SK-N-SH treated with all-trans-retinoic acid at 6 μM for 48 hours (cell line): ENCODE results near the gene PILRB.

Experiments
- ATAC-seq: fragments of 200-7000 bp; cut with Tn5 transposase; 3 replicates; pipeline ENCODE4 v1.9.1; 2020; ENCODE audit warnings: mild to moderate bottlenecking, moderate library complexity
- ARNTL ChIP-seq: fragments of 450-650 bp; formaldehyde crosslinking; IDR thresholded peaks from 2 replicates; pipeline ENCODE4 v1.5.0; 2020; ENCODE audit warnings: low read depth, mild to moderate bottlenecking, moderate library complexity, borderline replicate concordance
- BACH2 ChIP-seq: fragments of 250-450 bp; sonication (Bioruptor Pico); IDR thresholded peaks from 2 replicates; pipeline ENCODE4 v1.9.0; 2021; ENCODE audit warnings: mild to moderate bottlenecking, borderline replicate concordance
- CSDC2 ChIP-seq: fragments of 250-450 bp; sonication (Bioruptor Pico); IDR thresholded peaks from 2 replicates; pipeline ENCODE4 v1.5.0; 2020; ENCODE audit warnings: mild to moderate bottlenecking, moderate library complexity
- ESRRG ChIP-seq: fragments of 250-450 bp; sonication (Bioruptor Pico); IDR thresholded peaks from 2 replicates; pipeline ENCODE4 v1.6.1; 2021; ENCODE audit warnings: mild to moderate bottlenecking
- GLIS3 ChIP-seq: fragments of 250-450 bp; sonication (Bioruptor Pico); IDR thresholded peaks from 2 replicates; pipeline ENCODE4 v1.5.0; 2020; ENCODE audit warnings: mild to moderate bottlenecking, moderate library complexity
- ISL1 ChIP-seq: fragments of 250-450 bp; sonication (Bioruptor Pico); IDR thresholded peaks from 2 replicates; pipeline ENCODE4 v2.1.2; 2022; ENCODE audit warnings: mild to moderate bottlenecking, moderate library complexity
- OSR1 ChIP-seq: fragments of 250-450 bp; sonication (Bioruptor Pico); IDR thresholded peaks from 2 replicates; pipeline ENCODE4 v1.8.0; 2022; ENCODE audit warnings: moderate library complexity, mild to moderate bottlenecking, inconsistent platforms
- PATZ1 ChIP-seq: fragments of 250-450 bp; sonication (Bioruptor Pico); IDR thresholded peaks from 2 replicates; pipeline ENCODE4 v1.8.0; 2020; ENCODE audit warnings: mild to moderate bottlenecking, moderate library complexity, borderline replicate concordance
- RARB ChIP-seq: fragments of 250-450 bp; sonication (Bioruptor Pico); IDR thresholded peaks from 2 replicates; pipeline ENCODE4 v1.8.0; 2021; ENCODE audit warnings: mild to moderate bottlenecking, moderate library complexity
- SNAI2 ChIP-seq: fragments of 250-450 bp; sonication (Bioruptor Pico); IDR thresholded peaks from 2 replicates; pipeline ENCODE4 v1.5.0; 2020; ENCODE audit warnings: mild to moderate bottlenecking, moderate library complexity
- TCF4 ChIP-seq: fragments of 250-450 bp; sonication (Bioruptor Pico); IDR thresholded peaks from 2 replicates; pipeline ENCODE4 v1.8.0; 2021; ENCODE audit warnings: mild to moderate bottlenecking, moderate library complexity, borderline replicate concordance
- TOX ChIP-seq: fragments of 250-450 bp; sonication (Bioruptor Pico); IDR thresholded peaks from 2 replicates; pipeline ENCODE4 v1.8.0; 2021; ENCODE audit warnings: mild to moderate bottlenecking, moderate library complexity, borderline replicate concordance
- ZC3H10 ChIP-seq: fragments of 250-450 bp; sonication (Bioruptor Pico); IDR thresholded peaks from 2 replicates; pipeline ENCODE4 v1.5.1; 2021; ENCODE audit warnings: mild to moderate bottlenecking, moderate library complexity
- ZFP3 ChIP-seq: fragments of 250-450 bp; sonication (Bioruptor Pico); IDR thresholded peaks from 2 replicates; pipeline ENCODE4 v1.5.0; 2020; ENCODE audit warnings: mild to moderate bottlenecking, moderate library complexity
- ZFP30 ChIP-seq: fragments of 450-650 bp; formaldehyde crosslinking; IDR thresholded peaks from 2 replicates; pipeline ENCODE4 v1.5.0; 2022; ENCODE audit warnings: mild to moderate bottlenecking, moderate library complexity
- ZNF565 ChIP-seq: fragments of 450-650 bp; formaldehyde crosslinking; conservative IDR thresholded peaks from 2 replicates; pipeline ENCODE4 v1.5.0; 2020; ENCODE audit warnings: low read depth, mild to moderate bottlenecking, moderate library complexity
- ZNF70 ChIP-seq: fragments of 450-650 bp; formaldehyde crosslinking; IDR thresholded peaks from 2 replicates; pipeline ENCODE4 v1.5.0; 2020; ENCODE audit warnings: mild to moderate bottlenecking, moderate library complexity
- ZNF8 ChIP-seq: fragments of 450-650 bp; formaldehyde crosslinking; IDR thresholded peaks from 2 replicates; pipeline ENCODE4 v1.5.0; 2020; ENCODE audit warnings: mild to moderate bottlenecking, moderate library complexity
- TF ChIP-seq, protein P1 (sequence below): fragments of 250-450 bp; sonication (Bioruptor Pico); IDR thresholded peaks from 2 replicates; pipeline ENCODE4 v1.5.0; 2020; ENCODE audit warnings: mild to moderate bottlenecking, moderate library complexity
- TF ChIP-seq, protein P2 (sequence below): fragments of 250-450 bp; sonication (Bioruptor Pico); IDR thresholded peaks from 2 replicates; pipeline ENCODE4 v1.8.0; 2021; ENCODE audit warnings: low read depth, mild to moderate bottlenecking, moderate library complexity, borderline replicate concordance
- TF ChIP-seq, protein P3 (sequence below): fragments of 250-450 bp; sonication (Bioruptor Pico); IDR thresholded peaks from 2 replicates; pipeline ENCODE4 v1.5.1; 2021; ENCODE audit warnings: mild to moderate bottlenecking, moderate library complexity

The PILRB gene

DNA sequence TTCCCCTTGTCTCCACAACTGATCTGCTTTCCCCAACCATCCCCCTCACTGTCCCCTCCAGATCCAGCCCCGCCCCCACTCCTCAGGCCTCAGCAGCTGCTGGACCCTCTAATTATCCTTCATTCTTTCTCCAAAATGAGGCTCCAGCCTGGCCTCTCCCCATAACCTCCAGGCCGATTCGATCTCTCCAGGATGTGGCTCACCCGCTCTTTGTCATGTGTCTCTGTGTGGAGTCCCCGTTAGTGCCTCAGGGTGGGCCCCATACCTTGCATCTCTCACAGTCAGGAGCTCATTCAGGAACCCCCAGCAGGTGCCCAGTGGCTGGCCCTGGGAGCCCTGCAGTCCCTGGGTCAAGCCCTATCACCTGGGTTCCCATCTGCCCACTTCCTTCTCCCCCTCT lies 16.7 kb downstream of the PILRB start:
- no peak for ATAC-seq

GRCh38 chr7:100376066-100376465 lies 18.1 kb downstream of the PILRB start:
- no peak for ATAC-seq
- TF ChIP-seq ZNF8 (CRISPR knock-in tag) = no peak
- TF ChIP-seq ZNF565 (CRISPR knock-in tag) = no peak
- TF ChIP-seq ARNTL (CRISPR knock-in tag) = no peak
- no peak for TF ChIP-seq ISL1
- no peak for TF ChIP-seq OSR1
- TF ChIP-seq, protein P1, sequence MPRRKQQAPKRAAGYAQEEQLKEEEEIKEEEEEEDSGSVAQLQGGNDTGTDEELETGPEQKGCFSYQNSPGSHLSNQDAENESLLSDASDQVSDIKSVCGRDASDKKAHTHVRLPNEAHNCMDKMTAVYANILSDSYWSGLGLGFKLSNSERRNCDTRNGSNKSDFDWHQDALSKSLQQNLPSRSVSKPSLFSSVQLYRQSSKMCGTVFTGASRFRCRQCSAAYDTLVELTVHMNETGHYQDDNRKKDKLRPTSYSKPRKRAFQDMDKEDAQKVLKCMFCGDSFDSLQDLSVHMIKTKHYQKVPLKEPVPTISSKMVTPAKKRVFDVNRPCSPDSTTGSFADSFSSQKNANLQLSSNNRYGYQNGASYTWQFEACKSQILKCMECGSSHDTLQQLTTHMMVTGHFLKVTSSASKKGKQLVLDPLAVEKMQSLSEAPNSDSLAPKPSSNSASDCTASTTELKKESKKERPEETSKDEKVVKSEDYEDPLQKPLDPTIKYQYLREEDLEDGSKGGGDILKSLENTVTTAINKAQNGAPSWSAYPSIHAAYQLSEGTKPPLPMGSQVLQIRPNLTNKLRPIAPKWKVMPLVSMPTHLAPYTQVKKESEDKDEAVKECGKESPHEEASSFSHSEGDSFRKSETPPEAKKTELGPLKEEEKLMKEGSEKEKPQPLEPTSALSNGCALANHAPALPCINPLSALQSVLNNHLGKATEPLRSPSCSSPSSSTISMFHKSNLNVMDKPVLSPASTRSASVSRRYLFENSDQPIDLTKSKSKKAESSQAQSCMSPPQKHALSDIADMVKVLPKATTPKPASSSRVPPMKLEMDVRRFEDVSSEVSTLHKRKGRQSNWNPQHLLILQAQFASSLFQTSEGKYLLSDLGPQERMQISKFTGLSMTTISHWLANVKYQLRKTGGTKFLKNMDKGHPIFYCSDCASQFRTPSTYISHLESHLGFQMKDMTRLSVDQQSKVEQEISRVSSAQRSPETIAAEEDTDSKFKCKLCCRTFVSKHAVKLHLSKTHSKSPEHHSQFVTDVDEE (CRISPR knock-in tag) = no peak
- no peak for TF ChIP-seq BACH2 (CRISPR knock-in tag)
- TF ChIP-seq, protein P2, sequence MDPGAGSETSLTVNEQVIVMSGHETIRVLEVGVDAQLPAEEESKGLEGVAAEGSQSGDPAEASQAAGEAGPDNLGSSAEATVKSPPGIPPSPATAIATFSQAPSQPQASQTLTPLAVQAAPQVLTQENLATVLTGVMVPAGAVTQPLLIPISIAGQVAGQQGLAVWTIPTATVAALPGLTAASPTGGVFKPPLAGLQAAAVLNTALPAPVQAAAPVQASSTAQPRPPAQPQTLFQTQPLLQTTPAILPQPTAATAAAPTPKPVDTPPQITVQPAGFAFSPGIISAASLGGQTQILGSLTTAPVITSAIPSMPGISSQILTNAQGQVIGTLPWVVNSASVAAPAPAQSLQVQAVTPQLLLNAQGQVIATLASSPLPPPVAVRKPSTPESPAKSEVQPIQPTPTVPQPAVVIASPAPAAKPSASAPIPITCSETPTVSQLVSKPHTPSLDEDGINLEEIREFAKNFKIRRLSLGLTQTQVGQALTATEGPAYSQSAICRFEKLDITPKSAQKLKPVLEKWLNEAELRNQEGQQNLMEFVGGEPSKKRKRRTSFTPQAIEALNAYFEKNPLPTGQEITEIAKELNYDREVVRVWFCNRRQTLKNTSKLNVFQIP (CRISPR knock-in tag) = no peak
- no peak for TF ChIP-seq SNAI2 (CRISPR knock-in tag)
- TF ChIP-seq, protein P3, sequence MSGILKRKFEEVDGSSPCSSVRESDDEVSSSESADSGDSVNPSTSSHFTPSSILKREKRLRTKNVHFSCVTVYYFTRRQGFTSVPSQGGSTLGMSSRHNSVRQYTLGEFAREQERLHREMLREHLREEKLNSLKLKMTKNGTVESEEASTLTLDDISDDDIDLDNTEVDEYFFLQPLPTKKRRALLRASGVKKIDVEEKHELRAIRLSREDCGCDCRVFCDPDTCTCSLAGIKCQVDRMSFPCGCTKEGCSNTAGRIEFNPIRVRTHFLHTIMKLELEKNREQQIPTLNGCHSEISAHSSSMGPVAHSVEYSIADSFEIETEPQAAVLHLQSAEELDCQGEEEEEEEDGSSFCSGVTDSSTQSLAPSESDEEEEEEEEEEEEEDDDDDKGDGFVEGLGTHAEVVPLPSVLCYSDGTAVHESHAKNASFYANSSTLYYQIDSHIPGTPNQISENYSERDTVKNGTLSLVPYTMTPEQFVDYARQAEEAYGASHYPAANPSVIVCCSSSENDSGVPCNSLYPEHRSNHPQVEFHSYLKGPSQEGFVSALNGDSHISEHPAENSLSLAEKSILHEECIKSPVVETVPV = no peak

More for the DNA sequence above, 16.7 kb downstream of the PILRB start:
- TF ChIP-seq, protein P1 (CRISPR knock-in tag) = no peak
- TF ChIP-seq TOX (CRISPR knock-in tag) (no peak), ZNF8 (CRISPR knock-in tag) (no peak), ISL1 (no peak), OSR1 (no peak), CSDC2 (CRISPR knock-in tag) (no peak), RARB (CRISPR knock-in tag) (no peak), ARNTL (CRISPR knock-in tag) (no peak), SNAI2 (CRISPR knock-in tag) (no peak), ZFP3 (CRISPR knock-in tag) (no peak), ZNF565 (CRISPR knock-in tag) (no peak), ZC3H10 (CRISPR knock-in tag) (no peak), ZFP30 (no peak), ZNF70 (CRISPR knock-in tag) (no peak), GLIS3 (no peak), ESRRG (CRISPR knock-in tag) (no peak)

GRCh38 chr7:100378114-100378755 lies 20.3 kb downstream of the PILRB start:
- no peak for ATAC-seq
- TF ChIP-seq GLIS3 (no peak), ZFP3 (CRISPR knock-in tag) (no peak), ESRRG (CRISPR knock-in tag) (no peak), ZNF8 (CRISPR knock-in tag) (no peak), OSR1 (no peak), ZC3H10 (CRISPR knock-in tag) (no peak), SNAI2 (CRISPR knock-in tag) (no peak), ZNF70 (CRISPR knock-in tag) (no peak), PATZ1 (CRISPR knock-in tag) (no peak), ZNF565 (CRISPR knock-in tag) (no peak), RARB (CRISPR knock-in tag) (no peak), ZFP30 (no peak), TCF4 (CRISPR knock-in tag) (no peak), ARNTL (CRISPR knock-in tag) (no peak), CSDC2 (CRISPR knock-in tag) (no peak)
- TF ChIP-seq, protein P3 = no peak
